ENCODE results near the gene IFT43.

Gene IFT43

GRCh38 chr14:76115010-76115422 is 129.5 kb downstream of the IFT43 start:
- DNase-seq: no peak

GRCh38 chr14:76117789-76118484 is 132.4 kb downstream of the IFT43 start:
- peak; percentile 81 for DNase-seq

GRCh38 chr14:76118594-76118993 is 133.0 kb downstream of the IFT43 start:
- no peak for DNase-seq

GRCh38 chr14:76121089-76121748 is 135.7 kb downstream of the IFT43 start:
- DNase-seq: no peak

- no peak for DNase-seq
These were observed 138.1 kb downstream of the IFT43 start for GRCh38 chr14:76123426-76124225.

GRCh38 chr14:76125511-76125910 is 139.9 kb downstream of the IFT43 start:
- DNase-seq: no peak

- DNase-seq: no peak
These were observed 140.5 kb downstream of the IFT43 start for GRCh38 chr14:76126076-76126475.

GRCh38 chr14:76129851-76130576 is 144.5 kb downstream of the IFT43 start:
- DNase-seq: no peak

GRCh38 chr14:76131071-76131965 is 145.8 kb downstream of the IFT43 start:
- DNase-seq: no peak

- DNase-seq: no peak
These were observed 147.5 kb downstream of the IFT43 start for GRCh38 chr14:76133103-76133502.

Data from DMS79 treated with DMSO at 0.1 percent for 48 hours (cell line).